Upper lobe of right lung (tissue), 1 donor: ENCODE results near the gene SNCB. TPM values are rescaled to one million over a fixed set of nuclear protein-coding genes. Genes with fewer than 3 reads are reported as not detected.
A peak's percentile ranks its signal among the peaks of the same experiment; 100 is the strongest.

Experiments
- ATAC-seq: fragments of 200-7000 bp; cut with Tn5 transposase; one replicate; pipeline ENCODE4 v1.9.1; 2020; ENCODE audit warnings: mild to moderate bottlenecking, moderate library complexity
- DNase-seq: peaks from one replicate; pipeline ENCODE4 v3.0.0-alpha.2; 2020
- H3K27ac ChIP-seq: fragments of 200-600 bp; one replicate; pipeline ENCODE4 v1.8.0; 2022
- H3K27me3 ChIP-seq: fragments of 200-600 bp; one replicate; pipeline ENCODE4 v1.8.0; 2022; ENCODE audit warnings: mild to moderate bottlenecking
- H3K36me3 ChIP-seq: fragments of 200-600 bp; one replicate; pipeline ENCODE4 v1.8.0; 2022
- H3K4me1 ChIP-seq: fragments of 200-600 bp; one replicate; pipeline ENCODE4 v1.8.0; 2022
- H3K4me3 ChIP-seq: fragments of 200-600 bp; one replicate; pipeline ENCODE4 v1.8.0; 2022; ENCODE audit warnings: mild to moderate bottlenecking
- H3K9me3 ChIP-seq: fragments of 200-600 bp; one replicate; pipeline ENCODE4 v1.8.0; 2022
- CTCF ChIP-seq: fragments of 200-600 bp; IDR thresholded peaks from one replicate; pipeline ENCODE4 v1.8.0; 2022; ENCODE audit warnings: antibody characterized with exemption
- intact Hi-C: fragments of 100-400 bp; cut with DNase I; formaldehyde crosslinking; loops from one replicate; pipeline ENCODE4 v1.11.0; 2022
- long read RNA-seq: library from polyadenylated mRNA; unstranded; transcript quantifications from one replicate; pipeline ENCODE4 v2.0.0, GENCODE V29; 2021
- total RNA-seq: library from RNA; stranded (reverse); fragmentation: NEBNext Ultra II Directional; extraction: Animal tissue kit (Norgen Biotek cat#: 25700); gene quantifications from one replicate; pipeline ENCODE4 v1.2.1, GENCODE V29; 2021
- donor health status: DM: no; HTN: yes; CAD: no; lungs with severe emphysema.

The SNCB gene
- not detected for total RNA-seq
- long read RNA-seq = 0 reads

DNA sequence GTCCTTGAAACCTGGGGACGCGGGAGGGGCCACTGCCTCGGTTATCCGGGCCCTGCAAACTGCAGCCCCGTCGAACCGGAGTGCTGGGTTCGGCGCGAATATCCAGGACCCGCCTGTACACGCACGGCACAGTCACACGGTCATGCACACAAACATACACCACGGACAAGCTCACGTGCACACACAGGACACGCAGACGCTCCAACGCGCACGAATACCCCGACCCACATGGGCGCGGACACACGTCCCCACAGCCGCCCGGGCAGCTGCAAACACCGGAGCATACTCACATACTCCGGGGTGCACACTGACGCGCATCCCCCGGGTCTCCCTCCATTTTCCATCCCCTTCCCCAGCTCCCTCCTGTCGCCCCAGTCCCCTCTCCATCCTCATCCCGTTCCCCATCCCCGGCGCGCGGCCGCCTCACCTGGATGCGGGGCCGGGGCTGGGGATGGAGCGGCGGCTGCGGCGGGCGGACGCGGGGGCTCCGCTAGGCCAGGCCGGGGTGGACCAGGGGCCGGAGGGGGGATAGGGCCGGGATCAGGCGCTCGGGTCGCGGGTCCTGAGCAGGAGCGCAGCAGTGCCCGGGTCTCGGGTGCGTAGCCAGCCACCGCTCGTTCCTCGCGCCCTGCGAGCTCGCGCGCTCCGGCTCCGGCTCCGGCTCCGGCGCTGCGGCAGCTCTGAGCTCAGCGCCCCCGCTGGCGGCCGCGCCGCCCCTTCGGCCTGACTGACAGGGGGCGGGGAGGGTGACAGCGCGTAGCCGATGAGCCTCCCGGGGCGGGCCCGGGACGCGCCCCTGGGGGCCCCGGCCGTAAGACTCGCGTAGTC is at the start of gene SNCB, which contains the start of gene EIF4E1B:
Gene SNCB, minus strand, starts transcription at position 682 of the 828 bp plus-strand sequence. CDS start 880 bp downstream, outside the sequence.
Gene EIF4E1B, plus strand, starts transcription at position 823 of the 828 bp plus-strand sequence. CDS start 12,113 bp downstream, outside the sequence.
- Histone ChIP-seq H3K9me3 (no peaks in the 10 kb centered on the region), H3K36me3 (no peaks in the 10 kb centered on the region), H3K27ac (no peak within 1 kb of the TSS), H3K27me3 (peaks cover 81% of the 10 kb centered on the region), H3K4me1 (peaks cover 6% of the 10 kb centered on the region), H3K4me3 (peak within 1 kb of the TSS; percentile 34)
- TF ChIP-seq CTCF = no peak
- intact Hi-C loops = no loop called here
- no peak for DNase-seq
- peak; percentile 48 for ATAC-seq

DNA sequence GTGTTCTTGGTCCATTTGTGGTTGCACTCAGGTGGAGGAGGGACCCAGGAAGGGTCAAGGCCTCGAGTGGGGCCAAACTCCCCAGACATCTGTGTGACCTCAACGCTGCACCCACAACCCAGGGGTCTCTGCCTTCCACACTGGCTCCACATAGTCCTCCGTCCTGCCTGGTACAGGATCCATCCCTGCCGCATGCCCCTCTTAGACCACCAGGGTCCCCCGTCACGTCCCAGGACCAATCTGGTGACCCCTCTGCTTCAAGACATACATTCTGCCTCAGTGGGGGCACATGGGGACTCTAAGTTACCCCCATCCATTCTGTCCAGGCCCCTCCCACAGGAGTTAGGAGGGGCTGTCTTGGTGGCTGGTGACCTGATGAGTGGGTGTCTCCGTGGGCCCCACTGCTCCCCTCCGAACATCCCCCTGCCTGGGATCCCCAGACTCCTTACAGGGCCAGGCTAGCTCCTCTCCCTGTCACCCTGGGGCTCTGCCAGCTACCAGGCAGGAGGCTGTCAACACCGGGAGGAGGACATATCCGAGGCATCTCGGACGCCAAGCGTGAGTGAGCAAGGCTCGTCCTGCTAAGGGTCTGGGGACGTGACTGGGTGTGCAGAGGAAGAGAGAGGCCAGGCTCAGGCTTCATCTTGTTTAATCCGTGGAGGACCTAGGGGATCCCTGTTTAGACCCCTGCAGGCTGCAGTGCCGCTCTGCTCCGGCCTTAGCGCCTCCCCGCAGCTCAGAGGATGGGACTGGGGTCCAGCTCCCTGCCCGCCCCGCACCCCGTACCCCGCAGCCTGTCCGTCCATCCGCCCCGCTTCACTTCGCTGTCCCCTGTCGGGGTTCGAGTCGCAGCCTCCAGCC is 49.3 kb upstream of the SNCB start:
- no peaks in the 10 kb centered on the region for H3K9me3 ChIP-seq
- DNase-seq (no peak), ATAC-seq (no peak)
- H3K27me3 ChIP-seq = peaks cover 37% of the 10 kb centered on the region
- no peak overlapping the region for H3K4me3 ChIP-seq
- H3K4me1 ChIP-seq = no peaks in the 10 kb centered on the region
- no peaks in the 10 kb centered on the region for H3K36me3 ChIP-seq
- intact Hi-C loops = no loop called here
- no peak overlapping the region for H3K27ac ChIP-seq
- TF ChIP-seq CTCF = no peak

DNA sequence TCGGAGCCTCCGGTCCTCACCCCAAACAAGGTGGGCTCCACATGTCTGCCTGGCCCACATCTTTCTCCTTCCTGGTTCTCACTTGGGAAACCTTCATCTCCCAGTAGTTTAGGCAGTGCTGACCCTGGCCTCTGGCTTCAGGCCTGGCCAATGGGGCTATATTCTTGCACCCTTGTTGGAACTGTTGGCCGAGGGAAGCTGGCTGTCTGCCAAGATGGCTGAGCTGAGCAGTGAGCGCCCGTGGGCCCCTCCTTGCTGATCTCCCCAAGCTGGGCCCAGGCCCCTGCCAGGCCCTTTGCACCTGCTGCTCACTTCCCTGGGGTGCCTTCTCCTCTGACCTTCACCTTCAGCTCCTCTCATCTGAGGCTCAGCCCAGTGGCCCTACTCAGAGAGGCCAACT is 48.2 kb upstream of the SNCB start:
- no peak for ATAC-seq
- H3K4me1 ChIP-seq = no peaks in the 10 kb centered on the region
- H3K27me3 ChIP-seq = peaks cover 41% of the 10 kb centered on the region
- TF ChIP-seq CTCF = no peak
- H3K9me3 ChIP-seq = no peaks in the 10 kb centered on the region
- H3K27ac ChIP-seq = no peak overlapping the region
- no peaks in the 10 kb centered on the region for H3K36me3 ChIP-seq
- intact Hi-C loops = no loop called here
- no peak for DNase-seq
- H3K4me3 ChIP-seq = no peak overlapping the region

DNA sequence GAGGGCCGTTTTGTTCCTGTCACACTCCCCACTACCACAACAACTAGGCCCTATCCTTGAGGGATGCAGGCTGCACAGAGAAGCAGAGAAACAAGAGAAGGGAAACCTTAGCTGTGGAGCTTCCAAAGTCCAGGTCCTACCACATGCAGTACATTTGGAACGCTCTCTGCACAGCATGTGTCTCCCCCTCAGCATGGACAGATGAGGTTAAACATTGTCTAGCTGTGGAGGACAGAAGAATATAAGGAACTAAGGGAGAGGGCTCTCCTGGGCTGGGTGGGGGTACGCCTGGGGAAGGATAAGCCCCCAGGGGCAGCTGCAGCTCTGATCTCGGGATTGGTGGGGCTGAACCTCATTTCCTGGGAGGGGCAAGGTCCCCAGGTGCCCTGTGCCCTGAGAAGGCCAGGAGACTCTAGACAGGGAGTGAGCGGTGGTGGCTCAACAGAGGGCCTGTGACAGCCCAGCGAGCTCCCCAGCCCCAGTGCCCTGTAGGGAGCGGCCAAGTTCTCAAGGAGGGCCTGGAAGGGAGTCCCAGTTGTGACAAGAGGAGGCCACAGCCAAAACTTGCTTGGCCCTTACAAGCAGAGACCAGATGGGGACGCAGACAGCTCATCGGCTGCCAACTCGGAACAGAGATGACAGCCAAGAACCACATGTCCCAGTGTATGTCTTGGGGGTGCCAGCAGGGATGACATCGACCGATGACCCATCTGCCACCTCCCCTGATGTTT is 47.0 kb upstream of the SNCB start:
- Histone ChIP-seq H3K27me3 (peaks cover 45% of the 10 kb centered on the region), H3K27ac (no peak overlapping the region), H3K4me1 (no peaks in the 10 kb centered on the region), H3K36me3 (no peaks in the 10 kb centered on the region), H3K4me3 (no peak overlapping the region), H3K9me3 (no peaks in the 10 kb centered on the region)
- ATAC-seq (no peak), DNase-seq (no peak)
- TF ChIP-seq CTCF = no peak
- intact Hi-C loops = no loop called here

DNA sequence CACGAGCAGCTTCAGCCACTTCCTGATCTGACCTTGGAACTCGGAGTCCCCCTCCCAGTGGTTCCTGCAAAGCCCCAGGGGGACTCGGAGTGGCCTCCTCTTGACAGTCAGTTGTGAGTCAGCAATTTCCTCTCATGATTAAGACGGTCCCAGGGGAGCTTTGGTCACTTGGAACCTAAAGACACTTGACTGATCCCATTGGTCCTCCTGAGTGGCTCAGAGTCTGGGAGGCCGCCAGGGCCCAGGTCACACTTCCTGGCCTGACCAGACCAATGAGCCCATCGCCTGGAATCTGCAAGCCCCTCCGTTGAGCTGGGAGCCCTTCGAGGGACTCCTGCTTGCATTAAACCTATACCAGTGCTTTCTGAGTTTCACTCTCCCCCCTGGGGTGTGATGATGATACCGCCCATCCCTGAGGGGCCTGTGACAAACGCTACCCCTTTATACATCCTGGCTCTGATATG is 46.1 kb upstream of the SNCB start:
- Histone ChIP-seq H3K4me3 (no peak overlapping the region), H3K36me3 (no peaks in the 10 kb centered on the region), H3K9me3 (no peaks in the 10 kb centered on the region), H3K27ac (no peak overlapping the region), H3K4me1 (no peaks in the 10 kb centered on the region), H3K27me3 (peaks cover 41% of the 10 kb centered on the region)
- intact Hi-C loops = no loop called here
- no peak for TF ChIP-seq CTCF
- DNase-seq (no peak), ATAC-seq (no peak)
